Esophagus muscularis mucosa (tissue), 4 donors: ENCODE data around the gene GCK.

Experiments used
- EP300 ChIP-seq: sonication (generic); formaldehyde crosslinking; IDR thresholded peaks from one replicate; pipeline ENCODE4 v1.6.1; 2017; ENCODE audit warnings: antibody characterized with exemption
- POLR2A ChIP-seq: fragments of 450-650 bp; IDR thresholded peaks from one replicate; pipeline ENCODE4 v1.6.1; 2017; ENCODE audit warnings: antibody characterized with exemption, moderate library complexity, mild to moderate bottlenecking, low read depth
- POLR2AphosphoS5 ChIP-seq, 2 donors: sonication (generic); formaldehyde crosslinking; IDR thresholded peaks; one replicate each; pipeline ENCODE4 v1.6.1; 2017; ENCODE audit warnings: antibody characterized with exemption in 2 of 2
- TF ChIP-seq, protein P1 (sequence below), 3 experiments: fragments of 200-600 bp in 2 of 3; fragments of 450-650 bp in 1 of 3; sonication (generic) in 2 of 3; IDR thresholded peaks; one replicate each; pipeline ENCODE4 v1.5.1; 2017 to 2019; ENCODE audit warnings: antibody characterized with exemption in 3 of 3, mild to moderate bottlenecking in 2 of 3, moderate library complexity in 1 of 3

DNA sequence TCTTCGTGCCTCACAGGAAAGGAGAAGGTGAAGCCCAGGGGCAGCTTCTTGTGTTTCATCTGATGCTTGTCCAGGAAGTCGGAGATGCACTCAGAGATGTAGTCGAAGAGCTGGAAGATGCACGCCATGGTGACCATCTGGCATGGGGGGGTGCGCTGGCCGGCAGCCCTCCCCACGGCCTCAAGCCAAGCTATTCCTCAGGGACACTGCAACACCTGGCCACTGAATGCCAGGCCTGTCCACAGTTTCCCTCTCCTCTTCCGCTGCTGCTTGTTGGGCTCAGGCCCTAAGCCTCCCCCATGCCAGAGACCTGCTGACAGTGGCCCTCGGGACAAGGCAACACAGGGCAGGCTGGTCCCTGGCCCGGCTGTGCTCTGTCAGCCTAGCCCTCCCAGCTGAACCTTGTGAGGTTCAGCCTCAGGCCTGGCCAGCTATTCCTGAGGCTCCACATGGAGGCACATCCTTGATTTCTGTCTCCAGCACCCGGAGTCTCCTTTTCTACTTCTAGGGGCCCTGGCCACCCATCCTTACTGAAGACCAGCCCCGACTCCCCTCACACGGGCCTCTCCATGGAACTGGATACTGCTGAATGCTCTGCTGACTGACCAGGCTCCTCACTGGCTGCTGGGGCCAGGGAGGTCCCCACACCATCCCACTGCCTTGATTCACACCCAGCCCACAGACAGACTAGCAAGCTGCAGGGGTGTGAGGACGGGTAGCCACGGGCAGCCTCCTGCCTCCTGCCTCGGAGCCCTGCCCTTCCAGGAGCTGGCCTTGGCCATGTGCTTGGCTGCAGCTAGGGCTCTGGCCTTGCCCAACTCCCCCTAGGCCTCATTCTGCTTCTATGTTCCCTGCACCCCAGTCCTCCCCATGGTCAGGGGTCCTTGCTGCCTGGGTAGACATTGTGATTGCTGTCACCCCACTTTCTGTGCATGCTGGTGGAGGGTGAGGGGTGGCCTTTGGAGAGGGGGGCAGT, 38.0 kb downstream of the GCK start:
- TF ChIP-seq, protein P1, sequence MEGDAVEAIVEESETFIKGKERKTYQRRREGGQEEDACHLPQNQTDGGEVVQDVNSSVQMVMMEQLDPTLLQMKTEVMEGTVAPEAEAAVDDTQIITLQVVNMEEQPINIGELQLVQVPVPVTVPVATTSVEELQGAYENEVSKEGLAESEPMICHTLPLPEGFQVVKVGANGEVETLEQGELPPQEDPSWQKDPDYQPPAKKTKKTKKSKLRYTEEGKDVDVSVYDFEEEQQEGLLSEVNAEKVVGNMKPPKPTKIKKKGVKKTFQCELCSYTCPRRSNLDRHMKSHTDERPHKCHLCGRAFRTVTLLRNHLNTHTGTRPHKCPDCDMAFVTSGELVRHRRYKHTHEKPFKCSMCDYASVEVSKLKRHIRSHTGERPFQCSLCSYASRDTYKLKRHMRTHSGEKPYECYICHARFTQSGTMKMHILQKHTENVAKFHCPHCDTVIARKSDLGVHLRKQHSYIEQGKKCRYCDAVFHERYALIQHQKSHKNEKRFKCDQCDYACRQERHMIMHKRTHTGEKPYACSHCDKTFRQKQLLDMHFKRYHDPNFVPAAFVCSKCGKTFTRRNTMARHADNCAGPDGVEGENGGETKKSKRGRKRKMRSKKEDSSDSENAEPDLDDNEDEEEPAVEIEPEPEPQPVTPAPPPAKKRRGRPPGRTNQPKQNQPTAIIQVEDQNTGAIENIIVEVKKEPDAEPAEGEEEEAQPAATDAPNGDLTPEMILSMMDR (IDR thresholded peaks at IDR 0.05) = no peak
- no peak for TF ChIP-seq POLR2A
- TF ChIP-seq EP300 = no peak
- no peak for TF ChIP-seq POLR2AphosphoS5 (IDR thresholded peaks at IDR 0.05)
